Measurements from ENCODE around the gene E2F6.

Gene E2F6

DNA sequence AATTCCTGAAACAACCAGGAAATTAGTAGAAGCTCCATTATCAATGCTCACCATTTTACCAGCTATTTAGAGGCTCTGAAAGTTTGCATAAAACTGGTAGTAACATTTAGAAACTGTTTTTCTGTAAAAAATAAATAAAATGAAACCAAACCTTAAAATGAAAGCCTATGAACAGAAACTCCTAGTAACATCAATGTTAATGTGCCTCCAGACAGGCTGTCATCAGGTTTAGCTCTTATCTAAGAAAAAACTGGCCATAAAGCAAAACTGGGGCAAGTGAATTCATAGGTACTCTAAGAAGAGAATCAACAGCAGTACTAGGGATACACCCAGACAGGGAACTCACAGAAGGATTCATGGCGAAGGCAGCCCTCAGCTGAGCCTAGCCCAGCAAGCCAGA lies 8.0 kb downstream of the E2F6 start:
- DNase-seq (ENCODE audit: low spot score), result no peak

DNA sequence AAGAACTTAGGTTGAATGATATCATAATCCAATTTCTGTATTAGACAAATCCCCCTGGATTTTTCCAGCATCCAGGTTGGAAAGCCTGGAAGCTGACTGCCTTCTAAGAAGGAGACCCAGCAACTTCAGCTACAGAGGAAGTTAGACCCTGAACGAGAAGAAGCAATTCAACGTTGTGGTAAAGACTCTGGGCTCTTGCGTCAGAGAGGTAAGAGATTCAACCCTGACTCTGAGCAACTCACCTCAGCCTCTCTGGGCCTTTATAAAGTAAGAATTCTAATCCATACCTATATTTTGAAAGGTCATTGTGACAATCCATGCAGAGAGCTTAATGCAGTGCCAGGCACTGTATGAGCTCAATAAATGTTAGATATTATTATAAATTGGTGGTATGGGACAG lies 9.7 kb downstream of the E2F6 start:
- DNase-seq (ENCODE audit: low spot score), result no peak

DNA sequence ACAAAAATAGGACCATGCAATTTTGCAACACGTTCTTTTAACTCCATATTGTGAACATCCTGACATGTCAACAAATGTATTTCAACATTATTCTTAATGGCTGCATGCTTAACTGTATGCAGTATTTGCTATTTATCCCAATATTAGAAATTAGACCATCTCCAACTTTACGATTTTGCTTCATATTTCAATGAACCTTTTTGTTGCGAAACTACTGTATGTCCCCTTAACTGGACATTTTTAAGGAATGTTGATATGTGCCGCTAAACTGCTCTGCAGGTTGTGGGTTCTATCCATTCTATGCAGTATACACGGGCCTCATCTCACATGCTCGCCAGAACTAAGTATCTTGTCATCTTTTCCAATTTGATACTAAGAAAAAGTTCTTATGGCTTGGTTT lies 11.1 kb downstream of the E2F6 start:
- no peak for DNase-seq (ENCODE audit: low spot score)

DNA sequence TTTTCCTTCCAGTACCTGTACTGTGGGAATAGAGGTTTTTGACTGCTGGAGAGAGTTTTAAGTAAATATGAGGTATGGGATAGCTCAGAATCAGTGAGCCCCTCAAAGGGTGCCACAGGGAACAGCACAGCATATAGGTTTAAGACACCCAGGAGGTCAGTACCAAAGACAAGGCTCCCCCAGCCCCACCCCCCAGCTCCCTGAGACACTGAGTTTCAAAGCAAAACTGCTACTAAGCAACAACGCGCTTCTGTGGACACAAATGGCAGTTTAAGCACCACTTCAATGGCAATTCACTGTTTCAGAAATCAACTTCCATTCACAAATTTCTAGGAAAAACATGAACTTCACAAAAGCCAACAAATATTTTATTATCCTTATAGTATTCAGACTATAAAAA lies 15.2 kb downstream of the E2F6 start:
- DNase-seq (ENCODE audit: low spot score), result no peak

DNA sequence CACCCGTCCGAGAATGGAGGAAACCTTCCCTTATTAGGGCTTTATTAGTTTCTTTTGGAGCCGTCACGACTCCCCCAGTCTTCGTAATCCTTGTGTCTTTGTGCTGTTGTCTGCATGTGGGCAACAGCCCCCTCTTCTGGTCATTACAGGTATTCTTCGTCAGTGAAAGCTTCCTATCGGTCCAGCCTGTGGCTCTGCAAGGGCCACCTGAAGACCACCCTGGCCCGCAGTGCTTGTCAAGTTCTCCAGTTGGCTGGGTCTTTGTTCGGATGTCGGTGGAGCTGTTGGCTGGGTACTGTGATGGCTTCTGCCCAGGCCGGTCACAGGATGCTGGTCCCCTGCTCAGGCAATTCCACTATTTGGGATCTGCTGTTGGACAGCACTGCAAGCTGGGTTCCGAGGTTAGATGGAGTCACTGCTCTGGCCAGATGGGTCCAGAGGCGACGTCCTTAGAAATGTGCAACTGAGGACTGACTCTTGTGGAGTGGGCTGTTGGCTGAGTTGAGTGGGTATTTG lies 19.2 kb downstream of the E2F6 start:
- peak; percentile 78 for DNase-seq (ENCODE audit: low spot score)

DNA sequence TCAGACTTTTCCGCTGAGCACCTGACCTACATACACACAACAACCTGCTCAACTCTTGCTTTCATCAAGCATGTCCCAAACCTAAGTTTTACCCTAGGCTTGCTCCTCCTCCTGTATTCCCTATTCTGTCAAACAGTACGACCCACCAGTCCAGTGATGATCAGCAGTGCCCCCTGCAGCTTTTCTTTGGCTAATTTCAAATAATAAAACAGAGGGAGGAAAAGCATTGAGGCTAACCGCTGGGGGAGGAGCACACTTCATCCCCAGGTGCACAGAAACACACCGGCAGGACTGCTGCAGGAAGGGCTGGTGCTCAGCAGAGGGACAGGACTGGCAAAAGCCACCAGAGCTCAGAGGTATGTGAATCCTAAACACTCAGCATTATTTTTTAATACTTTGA lies 21.2 kb downstream of the E2F6 start:
- DNase-seq (ENCODE audit: low spot score), result no peak

DNA sequence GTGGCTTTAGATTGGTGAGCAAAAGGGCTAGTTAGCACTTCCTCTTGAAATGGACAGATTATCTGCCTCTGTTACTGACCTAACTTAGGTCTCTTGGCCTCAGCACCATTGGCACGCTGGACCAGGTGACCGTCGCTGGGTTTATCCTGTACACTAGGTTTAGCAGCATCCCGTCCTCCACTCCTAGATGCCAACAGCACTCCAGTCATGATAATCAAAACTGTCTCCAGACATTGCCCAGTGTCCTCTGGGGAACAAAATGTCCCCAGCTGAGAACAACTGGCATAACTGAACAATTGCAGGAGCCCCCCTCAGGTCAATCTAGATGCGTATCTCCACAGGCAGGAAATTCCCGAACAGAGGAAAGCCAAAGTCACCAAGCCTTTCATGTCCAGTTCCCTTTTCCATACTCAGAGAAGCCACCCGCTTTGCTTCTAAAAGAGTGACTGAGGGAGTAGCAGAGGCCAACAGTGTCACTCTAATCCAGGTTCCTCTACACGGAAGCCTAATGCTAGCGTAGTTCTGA lies 27.3 kb downstream of the E2F6 start:
- no peak for DNase-seq (ENCODE audit: low spot score)

DNA sequence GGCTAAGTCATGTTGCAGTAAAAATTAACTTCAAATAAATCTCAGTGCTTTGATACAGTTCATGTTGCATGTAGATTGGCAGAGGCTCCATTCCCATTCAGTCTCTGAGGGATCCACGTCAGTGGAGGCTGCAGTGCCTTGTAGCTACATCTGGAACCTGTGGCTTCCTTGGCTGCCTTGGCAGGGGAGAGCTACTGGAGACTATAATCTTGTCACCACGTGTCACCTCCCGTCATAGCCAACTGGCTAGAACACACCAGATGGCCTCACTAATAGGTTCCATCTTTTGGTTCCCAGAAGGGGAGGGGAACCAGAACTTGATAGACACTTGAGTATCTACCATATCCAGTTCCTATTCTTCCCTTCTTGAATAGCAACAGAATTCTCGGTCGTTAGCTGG lies 28.4 kb downstream of the E2F6 start:
- no peak for DNase-seq (ENCODE audit: low spot score)

DNA sequence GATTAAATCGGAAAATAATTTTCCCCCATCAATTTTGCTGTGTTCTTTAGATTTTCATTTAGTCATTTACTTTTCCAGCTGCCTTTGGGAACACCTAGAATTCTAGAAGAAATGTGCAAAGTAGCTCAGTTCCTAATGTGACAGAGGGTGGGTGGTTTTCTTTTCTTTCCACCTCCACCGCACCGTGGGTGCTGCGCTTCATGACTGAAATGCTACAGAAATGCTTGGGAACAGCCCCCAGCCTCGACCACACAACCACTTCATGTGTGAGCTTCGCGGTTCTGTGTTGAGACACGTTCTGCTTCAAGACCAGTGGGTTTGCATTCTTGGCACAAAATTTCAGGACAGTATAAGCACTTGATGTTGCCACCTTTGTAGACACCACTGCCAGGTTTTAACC lies 30.9 kb downstream of the E2F6 start:
- DNase-seq (ENCODE audit: low spot score), result no peak

DNA sequence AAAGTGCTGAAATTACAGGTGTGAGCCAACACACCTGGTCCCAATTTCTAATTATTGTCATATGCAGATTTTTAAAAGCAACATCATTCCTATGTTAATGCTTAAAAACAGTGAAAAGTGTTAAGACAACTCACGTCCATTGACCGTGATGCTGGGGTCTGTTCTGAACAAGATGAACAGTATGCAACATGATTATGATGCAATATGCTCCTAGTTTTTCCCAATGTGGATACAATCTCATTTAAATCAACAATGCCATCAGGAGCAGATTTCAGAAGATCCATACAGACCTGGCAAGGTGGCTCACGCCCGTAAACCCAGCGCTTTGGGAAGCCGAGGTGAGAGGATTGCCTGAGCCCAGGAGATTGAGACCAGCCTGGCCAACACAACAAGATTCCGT lies 31.5 kb downstream of the E2F6 start:
- DNase-seq (ENCODE audit: low spot score), result no peak

DNA sequence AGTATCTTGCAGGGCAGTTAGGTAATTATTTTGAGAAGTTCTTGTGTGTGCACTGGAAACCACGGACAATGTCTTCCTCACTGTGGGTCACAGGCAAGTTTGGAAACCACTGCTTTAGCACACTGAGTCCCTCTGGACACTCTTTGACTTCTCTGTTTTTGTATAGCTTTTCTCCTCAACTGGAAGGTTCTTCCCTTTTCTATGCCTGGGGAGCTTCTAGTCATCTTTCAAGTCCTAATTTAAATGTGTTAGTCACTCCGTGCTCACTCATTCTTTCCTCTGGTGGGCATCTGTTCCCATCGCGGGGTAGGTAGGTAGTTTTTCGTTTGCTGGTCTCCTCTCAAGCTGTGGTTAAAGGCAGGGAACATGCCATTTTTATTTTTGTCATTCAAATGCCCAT lies 32.1 kb downstream of the E2F6 start:
- DNase-seq (ENCODE audit: low spot score), result no peak

DNA sequence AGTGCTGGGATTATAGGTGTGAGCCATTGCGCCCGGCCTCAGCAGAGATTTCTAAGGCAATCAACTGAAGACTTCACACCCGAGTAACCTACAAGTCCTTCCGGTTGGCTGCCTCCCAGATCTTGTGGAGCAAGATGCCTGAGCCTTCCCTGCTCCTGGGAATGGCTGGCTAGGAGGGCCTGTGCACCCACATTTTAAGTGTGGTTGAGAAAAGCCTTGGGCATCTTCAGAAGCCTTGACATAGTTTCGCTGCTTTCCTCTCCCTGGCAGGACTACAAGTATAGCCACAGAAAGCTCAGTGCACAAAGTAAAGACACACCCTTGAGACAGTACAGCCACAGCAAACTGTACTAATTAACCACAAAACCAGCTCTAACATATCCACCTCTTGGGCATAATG lies 35.2 kb downstream of the E2F6 start:
- no peak for DNase-seq (ENCODE audit: low spot score)

DNA sequence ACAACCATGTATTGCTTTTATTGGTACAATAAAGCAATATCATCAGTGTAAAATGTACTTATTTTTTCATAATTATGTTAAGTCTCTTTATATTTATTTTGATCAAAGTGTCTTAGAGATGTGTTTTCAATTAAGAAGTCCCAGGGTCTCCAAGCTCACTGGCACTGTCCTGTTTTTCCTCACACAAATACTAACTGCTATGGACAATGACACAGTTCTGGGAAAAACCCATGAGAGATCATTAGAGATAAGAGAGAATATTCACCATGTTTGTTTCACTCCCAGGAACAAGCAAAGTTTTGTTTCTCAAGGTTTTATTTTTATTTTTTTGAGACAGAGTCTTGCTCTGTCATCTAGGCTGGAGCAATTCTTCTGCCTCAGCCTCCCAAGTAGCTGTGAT lies 38.7 kb downstream of the E2F6 start:
- DNase-seq (ENCODE audit: low spot score), result no peak

DNA sequence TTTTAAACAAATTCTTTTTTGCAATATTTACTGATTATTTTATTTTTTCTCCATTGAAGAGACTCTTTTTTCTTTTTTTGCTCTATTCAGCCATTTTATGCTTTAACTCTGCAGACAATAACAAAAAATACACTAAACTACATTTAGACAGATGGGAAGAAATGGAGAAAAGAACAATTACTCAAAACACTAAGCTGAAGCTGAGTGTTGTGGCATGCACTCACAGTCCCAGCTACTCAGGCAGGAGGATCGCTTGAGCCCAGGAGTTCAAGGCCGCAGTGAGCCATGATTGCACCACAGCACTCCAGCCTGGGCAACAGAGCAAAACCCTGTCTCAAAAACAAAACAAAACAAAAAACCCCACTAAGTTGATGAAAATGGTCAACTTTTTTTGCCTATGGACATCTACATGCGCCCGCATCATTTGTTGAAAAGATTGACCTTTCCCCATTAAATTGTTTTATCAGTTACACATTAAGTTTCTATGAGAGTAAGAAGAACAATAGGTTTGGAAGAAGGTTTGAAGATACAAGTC lies 43.0 kb downstream of the E2F6 start:
- DNase-seq (ENCODE audit: low spot score), result no peak

DNA sequence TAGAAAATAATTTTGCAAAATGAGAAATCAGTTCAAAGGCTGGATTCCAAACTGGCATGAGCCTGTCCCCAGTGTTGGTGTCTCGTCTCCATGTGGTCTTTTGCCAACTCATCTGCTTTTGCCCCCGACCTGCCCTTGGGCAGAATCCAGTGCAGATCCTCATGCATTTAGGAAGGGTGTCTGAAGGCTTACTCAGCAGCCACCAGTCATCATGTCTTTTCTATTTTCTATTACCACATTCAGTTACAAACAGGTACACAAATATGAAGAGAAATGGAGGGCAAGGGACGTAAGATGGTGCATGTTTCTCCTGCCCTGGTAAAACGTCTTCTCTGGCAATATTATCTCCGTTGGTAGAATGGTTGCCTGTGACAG lies 43.5 kb downstream of the E2F6 start:
- no peak for DNase-seq (ENCODE audit: low spot score)

DNA sequence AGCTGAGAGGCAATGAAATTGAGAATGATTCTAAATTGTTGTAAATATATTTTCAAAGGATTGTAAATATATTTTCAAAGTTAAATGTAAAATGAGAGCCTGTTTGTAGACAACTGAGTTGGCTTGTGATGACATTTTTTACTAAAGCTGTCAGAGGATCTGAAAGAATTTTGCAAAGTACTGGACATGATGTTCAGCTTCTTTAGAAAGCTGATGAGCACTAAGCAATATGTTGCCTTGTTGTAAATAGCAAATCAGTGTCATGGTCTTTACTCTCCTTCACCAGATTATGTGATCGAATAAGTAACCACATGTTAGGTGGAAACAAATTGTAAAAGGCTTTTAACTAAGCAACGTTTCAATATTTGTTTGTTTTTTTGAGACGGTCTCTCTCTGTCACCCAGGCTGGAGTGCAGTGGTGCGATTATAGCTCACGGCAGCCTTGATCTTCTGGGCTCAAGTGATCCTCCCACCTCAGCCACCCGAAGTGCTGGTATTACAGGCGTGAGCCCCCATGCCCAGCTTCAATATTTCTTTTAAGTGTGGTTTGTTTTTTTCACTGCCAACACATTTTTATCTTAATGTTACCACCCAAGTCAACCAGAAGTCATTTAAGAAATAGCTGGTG lies 44.0 kb downstream of the E2F6 start:
- DNase-seq (ENCODE audit: low spot score), result no peak

DNA sequence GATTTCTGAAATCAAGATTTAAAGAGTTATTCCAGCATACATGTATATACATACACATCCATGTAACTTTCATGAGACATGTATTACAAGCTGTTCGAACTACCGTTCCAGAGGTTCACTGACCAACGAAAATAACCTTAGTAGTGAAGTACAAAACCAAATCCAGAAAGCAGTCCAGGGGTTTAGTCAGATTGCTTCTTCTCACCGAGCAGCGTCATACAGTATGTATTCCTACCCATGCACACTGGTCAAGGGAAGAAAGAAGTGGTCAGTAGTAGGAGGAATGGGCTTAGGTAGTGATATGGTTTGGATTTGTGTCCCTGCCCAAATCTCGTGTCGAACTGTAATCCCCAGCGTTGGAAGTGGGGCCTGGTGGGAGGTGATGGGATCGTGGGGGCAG lies 45.3 kb downstream of the E2F6 start:
- no peak for DNase-seq (ENCODE audit: low spot score)

DNA sequence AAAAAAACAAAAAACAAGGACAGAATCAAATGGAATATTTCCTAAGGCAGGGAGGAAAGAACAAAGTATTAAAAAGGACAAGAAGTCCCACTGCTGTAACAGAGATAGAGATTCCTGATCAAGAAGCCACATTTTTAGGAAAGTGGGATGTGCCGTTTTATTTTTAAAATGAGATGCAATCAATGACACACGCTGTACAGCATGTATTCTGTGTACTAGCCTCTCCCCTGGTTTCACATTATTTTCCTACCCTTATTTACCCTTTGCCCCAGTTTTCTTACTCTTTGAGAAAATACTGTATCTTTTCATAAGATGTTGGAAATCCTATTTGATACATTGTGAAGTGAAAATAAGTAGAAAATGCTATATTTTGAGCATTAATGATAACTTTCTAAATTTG lies 45.8 kb downstream of the E2F6 start:
- no peak for DNase-seq (ENCODE audit: low spot score)

DNA sequence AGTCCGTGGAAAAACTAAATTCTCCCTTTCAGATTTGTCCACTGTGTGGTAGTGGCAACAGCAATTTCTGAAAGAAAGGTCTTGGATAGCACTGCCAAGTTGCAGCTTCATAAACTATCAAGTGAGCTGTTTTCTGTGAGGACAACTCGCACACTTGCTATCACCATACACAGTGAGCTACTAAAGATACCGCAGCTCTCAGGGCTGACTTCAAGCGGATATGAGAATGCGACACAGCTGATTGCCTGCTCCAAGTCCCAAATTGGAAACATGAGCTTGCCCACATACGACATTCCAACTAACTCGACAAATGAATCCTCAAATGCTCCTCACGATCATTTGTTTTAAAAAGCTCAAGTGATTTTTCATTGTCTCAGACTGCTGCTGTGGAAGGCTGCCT lies 46.2 kb downstream of the E2F6 start:
- DNase-seq (ENCODE audit: low spot score), result no peak

DNA sequence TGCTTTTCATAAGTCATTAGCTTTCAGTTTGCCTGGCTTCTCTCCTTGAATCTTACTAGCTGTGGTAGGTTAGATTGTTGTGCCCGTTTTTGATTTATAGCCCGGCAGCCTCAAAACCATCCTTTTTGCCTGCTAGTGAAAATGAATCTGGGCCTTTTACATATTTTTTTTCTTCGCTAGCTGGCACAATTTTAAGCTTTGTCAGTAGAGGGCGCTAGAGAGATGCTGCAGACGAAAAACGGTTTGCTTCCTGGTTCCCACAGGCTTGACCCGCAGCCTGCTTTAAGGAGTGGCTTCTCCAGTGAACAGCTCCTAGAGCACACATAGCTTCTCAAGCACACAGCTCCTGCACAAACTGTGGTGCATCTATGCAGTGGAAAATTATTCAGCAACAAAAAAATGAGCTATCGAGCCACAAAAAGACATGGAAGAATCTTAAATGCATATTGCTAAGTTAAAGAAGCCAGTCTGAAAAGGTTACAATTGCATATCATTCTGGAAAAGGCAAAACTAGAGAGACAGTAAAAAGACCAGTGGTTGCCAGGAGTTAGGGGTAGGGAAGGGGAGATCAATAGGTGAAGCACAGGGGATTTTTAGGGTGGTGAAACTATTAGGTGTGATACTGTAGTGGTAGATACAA lies 47.9 kb downstream of the E2F6 start:
- DNase-seq (ENCODE audit: low spot score), result no peak

DNA sequence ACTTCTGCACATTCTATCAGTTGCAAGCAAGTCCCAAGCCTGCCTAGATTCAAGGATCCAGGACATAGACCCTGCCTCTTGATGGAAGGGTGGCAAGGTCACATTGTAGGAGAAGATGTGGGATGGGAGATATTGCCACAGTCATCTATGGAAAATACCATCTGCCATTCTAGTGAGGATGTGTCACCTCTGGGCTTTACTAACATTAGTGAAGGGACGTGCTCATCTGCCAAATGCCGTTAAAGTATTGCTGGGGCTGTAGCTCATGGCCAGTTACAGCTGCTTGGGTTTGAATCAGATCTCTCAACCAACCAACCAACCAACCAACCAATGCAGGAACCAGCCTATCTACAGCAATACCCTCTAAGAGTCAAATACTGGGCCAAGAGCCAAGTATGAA lies 49.0 kb downstream of the E2F6 start:
- no peak for DNase-seq (ENCODE audit: low spot score)

DNA sequence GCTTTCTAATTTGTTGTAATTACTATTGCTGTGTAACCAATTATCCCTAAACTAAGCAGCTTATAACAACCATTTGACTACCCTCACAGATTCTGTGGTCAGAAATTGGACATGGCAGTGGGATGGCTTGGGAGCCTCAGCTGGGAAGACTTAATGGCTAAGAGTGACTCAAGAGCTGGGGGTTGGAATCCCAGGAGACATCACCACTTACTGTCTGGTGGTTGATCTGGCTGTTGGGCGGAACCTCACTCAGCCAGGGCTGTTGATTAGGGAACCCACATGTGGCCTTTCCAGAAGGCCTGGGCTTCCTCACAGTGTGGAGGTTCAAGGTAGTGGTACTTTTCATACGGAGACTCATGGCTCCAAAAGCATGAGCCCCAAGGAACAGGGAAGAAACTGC lies 49.8 kb downstream of the E2F6 start:
- no peak for DNase-seq (ENCODE audit: low spot score)

DNA sequence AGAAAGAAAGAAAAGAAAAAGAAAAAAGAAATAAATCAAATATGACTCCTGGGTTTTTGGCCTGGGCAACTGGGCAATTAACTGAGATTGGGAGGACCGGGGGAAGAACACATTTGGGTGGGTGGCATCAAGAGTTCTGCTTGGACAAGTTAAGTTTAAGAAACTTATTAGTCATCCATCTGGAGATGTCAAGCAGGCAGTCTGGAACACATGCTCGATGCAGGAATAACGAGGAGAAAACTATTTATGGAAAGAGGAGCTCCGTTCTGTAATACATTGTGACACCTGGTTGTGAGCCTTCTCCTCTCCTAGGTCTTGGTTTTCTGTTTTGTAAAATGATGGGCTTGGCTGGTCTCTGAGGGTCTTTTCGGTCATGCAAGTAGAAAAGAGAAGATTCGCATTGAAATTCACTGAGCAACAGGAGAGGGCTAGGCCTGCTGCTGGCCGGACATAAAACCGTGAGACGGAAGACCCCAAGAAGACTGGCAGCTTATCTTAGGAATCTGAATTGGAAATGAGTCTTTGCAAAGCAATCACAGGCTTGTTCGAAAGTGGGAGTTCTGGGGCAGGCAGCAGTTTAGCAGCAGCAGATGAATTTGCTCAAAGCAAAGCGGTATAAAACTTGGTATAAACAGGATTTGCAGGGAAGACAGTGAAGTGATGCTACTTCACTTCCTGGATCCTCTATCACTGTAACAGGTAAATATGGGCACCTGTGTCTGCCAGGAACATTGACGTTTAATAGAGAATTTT lies 51.4 kb downstream of the E2F6 start:
- DNase-seq (ENCODE audit: low spot score), result no peak
